ACC112 (cell line): ENCODE data around the gene RBAK.
"Not testable (repeated sequence)": the region's sequence is repeated elsewhere in the genome, so short reads cannot be mapped to it uniquely, and the experiment has no call there.

Experiments used
- H2AFZ ChIP-seq: fragments of 200-600 bp; sonication (generic); one replicate; pipeline ENCODE4 v1.6.0; 2017; ENCODE audit warnings: antibody characterized with exemption, low read length; ENCODE audit not compliant: unreplicated experiment
- H3K27ac ChIP-seq: fragments of 200-600 bp; sonication (generic); 2 replicates; pipeline ENCODE4 v1.5.1; 2014; ENCODE audit warnings: low read depth, mild to moderate bottlenecking, antibody characterized with exemption, low read length, moderate library complexity
- H3K27me3 ChIP-seq: fragments of 200-600 bp; sonication (generic); 2 replicates; pipeline ENCODE4 v1.6.1; 2014; ENCODE audit warnings: mild to moderate bottlenecking, antibody characterized with exemption, low read length, moderate library complexity, mixed read lengths; ENCODE audit not compliant: insufficient read depth
- H3K36me3 ChIP-seq: fragments of 200-600 bp; sonication (generic); 2 replicates; pipeline ENCODE4 v1.6.1; 2016; ENCODE audit warnings: mild to moderate bottlenecking, antibody characterized with exemption, low read length, moderate library complexity, mixed read lengths; ENCODE audit not compliant: insufficient read depth
- H3K4me1 ChIP-seq: fragments of 200-600 bp; sonication (generic); one replicate; pipeline ENCODE4 v1.6.1; 2016; ENCODE audit warnings: low read length, mixed read lengths; ENCODE audit not compliant: insufficient read depth, unreplicated experiment, control insufficient read depth
- H3K4me3 ChIP-seq: fragments of 200-600 bp; sonication (generic); 2 replicates; pipeline ENCODE4 v1.5.1; 2014; ENCODE audit warnings: mild to moderate bottlenecking, low read depth, low read length
- H3K79me2 ChIP-seq: fragments of 200-600 bp; sonication (generic); one replicate; pipeline ENCODE4 v1.6.0; 2016; ENCODE audit warnings: low read length; ENCODE audit not compliant: control insufficient read depth, unreplicated experiment, insufficient read depth

The RBAK gene

GRCh38 chr7:5082806-5083205 lies 37.1 kb downstream of the RBAK start:
- Histone ChIP-seq H3K36me3 (no peaks in the 10 kb centered on the region), H3K27ac (no peak overlapping the region), H3K4me1 (no peaks in the 10 kb centered on the region), H2AFZ (no peak overlapping the region), H3K79me2 (no peaks in the 10 kb centered on the region), H3K27me3 (0 out of 2 replicates have a peak, but pooled peaks cover 3% of the 10 kb centered on the region), H3K4me3 (no peak overlapping the region)

- Histone ChIP-seq H3K79me2 (no peaks in the 10 kb centered on the region), H3K4me3 (no peak overlapping the region), H3K4me1 (no peaks in the 10 kb centered on the region), H3K27ac (no peak overlapping the region), H3K36me3 (no peaks in the 10 kb centered on the region), H3K27me3 (0 out of 2 replicates have a peak, but pooled peaks cover 3% of the 10 kb centered on the region), H2AFZ (no peak overlapping the region)
Observed at GRCh38 chr7:5083311-5083711, 37.7 kb downstream of the RBAK start.

GRCh38 chr7:5086256-5086655 lies 40.6 kb downstream of the RBAK start:
- Histone ChIP-seq H3K79me2 (no peaks in the 10 kb centered on the region), H3K4me1 (no peaks in the 10 kb centered on the region), H3K27me3 (0 out of 2 replicates have a peak, but pooled peaks cover 3% of the 10 kb centered on the region), H3K36me3 (no peaks in the 10 kb centered on the region), H3K27ac (no peak overlapping the region), H2AFZ (no peak overlapping the region), H3K4me3 (no peak overlapping the region)

- not testable (repeated sequence) for H3K4me3 ChIP-seq, H3K27ac ChIP-seq, H3K36me3 ChIP-seq, H3K79me2 ChIP-seq, H3K27me3 ChIP-seq, H3K4me1 ChIP-seq, H2AFZ ChIP-seq
Observed at GRCh38 chr7:5088228-5088833, 42.7 kb downstream of the RBAK start.

GRCh38 chr7:5088906-5089305 lies 43.2 kb downstream of the RBAK start:
- Histone ChIP-seq H3K4me3 (no peak overlapping the region), H2AFZ (no peak overlapping the region), H3K79me2 (no peaks in the 10 kb centered on the region), H3K36me3 (no peaks in the 10 kb centered on the region), H3K27me3 (0 out of 2 replicates have a peak, but pooled peaks cover 3% of the 10 kb centered on the region), H3K27ac (no peak overlapping the region), H3K4me1 (no peaks in the 10 kb centered on the region)

GRCh38 chr7:5093948-5094347 lies 48.3 kb downstream of the RBAK start:
- H3K36me3 ChIP-seq = no peaks in the 10 kb centered on the region
- no peak overlapping the region for H3K27ac ChIP-seq
- no peaks in the 10 kb centered on the region for H3K4me1 ChIP-seq
- no peaks in the 10 kb centered on the region for H3K27me3 ChIP-seq
- H3K79me2 ChIP-seq = no peaks in the 10 kb centered on the region
- H3K4me3 ChIP-seq = no peak overlapping the region
- no peak overlapping the region for H2AFZ ChIP-seq

- H3K4me1 ChIP-seq = no peaks in the 10 kb centered on the region
Observed at GRCh38 chr7:5094641-5095040, 49.0 kb downstream of the RBAK start.

GRCh38 chr7:5116359-5116758 lies 70.7 kb downstream of the RBAK start:
- H2AFZ ChIP-seq = no peak overlapping the region
- H3K4me1 ChIP-seq = no peaks in the 10 kb centered on the region
- H3K79me2 ChIP-seq = no peaks in the 10 kb centered on the region
- no peaks in the 10 kb centered on the region for H3K36me3 ChIP-seq
- 0 out of 2 replicates have a peak, but pooled peaks cover 12% of the 10 kb centered on the region for H3K27me3 ChIP-seq
- no peak overlapping the region for H3K27ac ChIP-seq
- H3K4me3 ChIP-seq = no peak overlapping the region

More at GRCh38 chr7:5094641-5095040, 49.0 kb downstream of the RBAK start:
- Histone ChIP-seq H3K27ac (no peak overlapping the region), H3K36me3 (no peaks in the 10 kb centered on the region), H3K4me3 (no peak overlapping the region), H3K27me3 (no peaks in the 10 kb centered on the region), H3K79me2 (no peaks in the 10 kb centered on the region), H2AFZ (no peak overlapping the region)

GRCh38 chr7:5117095-5117970 lies 71.7 kb downstream of the RBAK start:
- H3K4me1 ChIP-seq = no peaks in the 10 kb centered on the region
- no peaks in the 10 kb centered on the region for H3K36me3 ChIP-seq
- no peak overlapping the region for H3K4me3 ChIP-seq
- no peak overlapping the region for H2AFZ ChIP-seq
- no peak overlapping the region for H3K27ac ChIP-seq
- no peaks in the 10 kb centered on the region for H3K79me2 ChIP-seq
- 0 out of 2 replicates have a peak, but pooled peaks cover 12% of the 10 kb centered on the region for H3K27me3 ChIP-seq
